HepG2 (cell line): ENCODE data around the gene PLVAP. TPM values are rescaled to one million over a fixed set of nuclear protein-coding genes. Genes with fewer than 3 reads are reported as not detected.

Experiments used
- ATM ChIP-seq: fragments of 450-650 bp; IDR thresholded peaks from 2 replicates; pipeline ENCODE4 v1.7.1; 2017; ENCODE audit warnings: mild to moderate bottlenecking, borderline replicate concordance
- EEA1 ChIP-seq: sonication (generic); formaldehyde crosslinking; IDR thresholded peaks from 2 replicates; pipeline ENCODE4 v1.5.1; 2020; ENCODE audit warnings: mild to moderate bottlenecking, missing genetic modification reagents, borderline replicate concordance
- GLI4 ChIP-seq: sonication (generic); formaldehyde crosslinking; IDR thresholded peaks from 2 replicates; pipeline ENCODE4 v1.5.1; 2020; ENCODE audit warnings: missing genetic modification reagents, mild to moderate bottlenecking, moderate library complexity, borderline replicate concordance
- HMGA1 ChIP-seq: sonication (generic); formaldehyde crosslinking; conservative IDR thresholded peaks from 2 replicates; pipeline ENCODE4 v1.4.0; 2020; ENCODE audit warnings: missing genetic modification reagents
- MBNL3 ChIP-seq: fragments of 250-450 bp; sonication (Bioruptor Pico); conservative IDR thresholded peaks from 2 replicates; pipeline ENCODE4 v1.8.0; 2022; ENCODE audit warnings: mild to moderate bottlenecking, inconsistent platforms
- SP2 ChIP-seq: sonication (generic); formaldehyde crosslinking; IDR thresholded peaks from 2 replicates; pipeline ENCODE4 v1.5.1; 2020; ENCODE audit warnings: mild to moderate bottlenecking, missing genetic modification reagents
- TAF15 ChIP-seq: fragments of 200-400 bp; formaldehyde crosslinking; IDR thresholded peaks from one replicate; pipeline ENCODE4 v1.6.1; 2018; ENCODE audit warnings: mild to moderate bottlenecking, low read depth, low read length; ENCODE audit not compliant: poor library complexity, severe bottlenecking
- ZC3H4 ChIP-seq: sonication (generic); formaldehyde crosslinking; IDR thresholded peaks from 2 replicates; pipeline ENCODE4 v1.4.0; 2020; ENCODE audit warnings: missing genetic modification reagents, borderline replicate concordance
- ZFP41 ChIP-seq: sonication (generic); formaldehyde crosslinking; IDR thresholded peaks from 2 replicates; pipeline ENCODE4 v1.4.0; 2020; ENCODE audit warnings: mild to moderate bottlenecking, missing genetic modification reagents, borderline replicate concordance
- ZNF101 ChIP-seq: sonication (generic); formaldehyde crosslinking; IDR thresholded peaks from 2 replicates; pipeline ENCODE4 v1.4.0; 2020; ENCODE audit warnings: mild to moderate bottlenecking, low read depth, missing genetic modification reagents, borderline replicate concordance
- ZNF33A ChIP-seq: sonication (generic); formaldehyde crosslinking; IDR thresholded peaks from 2 replicates; pipeline ENCODE4 v1.5.1; 2020; ENCODE audit warnings: missing genetic modification reagents, mild to moderate bottlenecking, moderate library complexity, borderline replicate concordance
- ZNF530 ChIP-seq: sonication (generic); formaldehyde crosslinking; IDR thresholded peaks from 2 replicates; pipeline ENCODE4 v1.5.0; 2020; ENCODE audit warnings: low read depth, mild to moderate bottlenecking, missing genetic modification reagents
- ZNF550 ChIP-seq: sonication (generic); formaldehyde crosslinking; IDR thresholded peaks from 2 replicates; pipeline ENCODE4 v1.4.0; 2020; ENCODE audit warnings: mild to moderate bottlenecking, missing genetic modification reagents, borderline replicate concordance
- ZNF557 ChIP-seq: sonication (generic); formaldehyde crosslinking; IDR thresholded peaks from 2 replicates; pipeline ENCODE4 v1.4.0; 2020; ENCODE audit warnings: missing genetic modification reagents
- ZNF75D ChIP-seq: sonication (generic); formaldehyde crosslinking; IDR thresholded peaks from 2 replicates; pipeline ENCODE4 v1.8.1; 2023; ENCODE audit warnings: missing genetic modification reagents, mild to moderate bottlenecking, borderline replicate concordance
- ZNF879 ChIP-seq: sonication (generic); formaldehyde crosslinking; IDR thresholded peaks from 2 replicates; pipeline ENCODE4 v1.8.1; 2023; ENCODE audit warnings: missing genetic modification reagents
- polyA plus RNA-seq, 8 experiments: library from polyadenylated mRNA; depleted of rRNA in 3 of 8; stranded (reverse) in 7 of 8; unstranded in 1 of 8; fragments of >200 nt; fragmentation: Illumina TruSeq in 4 of 8; extraction: Trizol in 4 of 8; gene quantifications; 2 replicates each; pipeline versions ENCODE4 v1.2.1 to v1.2.3, GENCODE V29; 2011 to 2016; ENCODE audit warnings: low read depth in 4 of 8, missing spikeins in 1 of 8, mixed read lengths in 1 of 8; ENCODE audit not compliant: insufficient read depth in 1 of 8
- total RNA-seq, 5 experiments: library from RNA; depleted of rRNA; stranded (reverse); fragments of >200 nt; fragmentation: Illumina TruSeq; extraction: Trizol; gene quantifications; 2 replicates each; pipeline ENCODE4 v1.2.3, GENCODE V29; 2016; ENCODE audit warnings: low read depth in 1 of 5
- TF ChIP-seq, protein P1 (sequence below): IDR thresholded peaks from 2 replicates; pipeline ENCODE4 v1.6.1; 2012; ENCODE audit warnings: low read length, improper control_type of control experiment
- TF ChIP-seq, protein P2 (sequence below): IDR thresholded peaks from 2 replicates; pipeline ENCODE4 v1.6.1; 2012; ENCODE audit warnings: inconsistent platforms
- TF ChIP-seq, protein P3 (sequence below): sonication (generic); formaldehyde crosslinking; IDR thresholded peaks from 2 replicates; pipeline ENCODE4 v1.4.0; 2020; ENCODE audit warnings: missing genetic modification reagents; ENCODE audit errors: not compliant biosample characterization
- TF ChIP-seq, protein P4 (sequence below): sonication (generic); formaldehyde crosslinking; IDR thresholded peaks from 2 replicates; pipeline ENCODE4 v1.4.0; 2020; ENCODE audit warnings: mild to moderate bottlenecking, missing genetic modification reagents
- TF ChIP-seq, protein P5 (sequence below): sonication (generic); formaldehyde crosslinking; IDR thresholded peaks from 2 replicates; pipeline ENCODE4 v1.5.0; 2020; ENCODE audit warnings: missing genetic modification reagents

PLVAP gene
- total and polyA plus RNA-seq, 2 of the 13 experiments (the other 11 are each of a cell fraction or from before 2014, with no cell fraction given), result 0.26 TPM; not detected in 1

DNA sequence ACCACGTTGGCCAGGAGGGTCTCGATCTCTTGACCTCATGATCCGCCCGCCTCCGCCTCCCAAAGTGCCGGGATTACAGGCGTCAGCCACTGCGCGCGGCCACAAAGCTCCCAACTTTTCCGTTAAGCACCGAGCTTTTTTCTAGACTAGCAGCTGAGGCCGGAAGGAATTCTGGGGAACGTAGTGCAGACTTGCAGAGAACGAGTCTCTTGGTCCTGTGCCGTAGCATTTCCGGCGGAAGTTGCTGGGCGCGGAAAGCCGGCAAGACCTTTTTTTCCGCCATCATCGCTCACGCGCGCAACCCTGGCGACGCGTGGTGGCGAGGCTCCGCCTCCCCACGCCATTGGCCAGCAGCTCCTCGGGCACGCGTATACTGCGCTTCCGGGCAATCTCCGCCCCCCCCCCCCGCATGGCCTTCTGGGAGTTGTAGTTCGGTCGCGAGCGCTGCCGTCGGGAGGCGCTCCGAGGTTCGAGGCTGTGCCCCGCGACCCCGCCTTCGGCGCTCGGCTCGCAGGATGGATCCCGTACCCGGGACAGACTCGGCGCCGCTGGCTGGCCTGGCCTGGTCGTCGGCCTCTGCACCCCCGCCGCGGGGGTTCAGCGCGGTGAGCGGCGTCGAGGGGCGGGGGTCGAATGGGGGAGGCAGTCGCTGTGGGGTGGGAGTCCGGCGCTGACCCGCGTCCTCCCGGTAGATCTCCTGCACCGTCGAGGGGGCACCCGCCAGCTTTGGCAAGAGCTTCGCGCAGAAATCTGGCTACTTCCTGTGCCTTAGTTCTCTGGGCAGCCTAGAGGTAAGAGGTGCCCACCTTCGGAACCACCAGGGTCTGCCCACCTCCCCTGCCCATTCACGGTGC is 42.7 kb upstream of the PLVAP start, which contains the start of gene MVB12A (continued):
- TF ChIP-seq, protein P1, sequence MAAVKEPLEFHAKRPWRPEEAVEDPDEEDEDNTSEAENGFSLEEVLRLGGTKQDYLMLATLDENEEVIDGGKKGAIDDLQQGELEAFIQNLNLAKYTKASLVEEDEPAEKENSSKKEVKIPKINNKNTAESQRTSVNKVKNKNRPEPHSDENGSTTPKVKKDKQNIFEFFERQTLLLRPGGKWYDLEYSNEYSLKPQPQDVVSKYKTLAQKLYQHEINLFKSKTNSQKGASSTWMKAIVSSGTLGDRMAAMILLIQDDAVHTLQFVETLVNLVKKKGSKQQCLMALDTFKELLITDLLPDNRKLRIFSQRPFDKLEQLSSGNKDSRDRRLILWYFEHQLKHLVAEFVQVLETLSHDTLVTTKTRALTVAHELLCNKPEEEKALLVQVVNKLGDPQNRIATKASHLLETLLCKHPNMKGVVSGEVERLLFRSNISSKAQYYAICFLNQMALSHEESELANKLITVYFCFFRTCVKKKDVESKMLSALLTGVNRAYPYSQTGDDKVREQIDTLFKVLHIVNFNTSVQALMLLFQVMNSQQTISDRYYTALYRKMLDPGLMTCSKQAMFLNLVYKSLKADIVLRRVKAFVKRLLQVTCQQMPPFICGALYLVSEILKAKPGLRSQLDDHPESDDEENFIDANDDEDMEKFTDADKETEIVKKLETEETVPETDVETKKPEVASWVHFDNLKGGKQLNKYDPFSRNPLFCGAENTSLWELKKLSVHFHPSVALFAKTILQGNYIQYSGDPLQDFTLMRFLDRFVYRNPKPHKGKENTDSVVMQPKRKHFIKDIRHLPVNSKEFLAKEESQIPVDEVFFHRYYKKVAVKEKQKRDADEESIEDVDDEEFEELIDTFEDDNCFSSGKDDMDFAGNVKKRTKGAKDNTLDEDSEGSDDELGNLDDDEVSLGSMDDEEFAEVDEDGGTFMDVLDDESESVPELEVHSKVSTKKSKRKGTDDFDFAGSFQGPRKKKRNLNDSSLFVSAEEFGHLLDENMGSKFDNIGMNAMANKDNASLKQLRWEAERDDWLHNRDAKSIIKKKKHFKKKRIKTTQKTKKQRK, result no peak
- TF ChIP-seq ZNF75D, result no peak
- no peak for TF ChIP-seq ZC3H4 (CRISPR knock-in tag)
- peak; percentile 79 for TF ChIP-seq SP2 (CRISPR knock-in tag)
- TF ChIP-seq, protein P2, sequence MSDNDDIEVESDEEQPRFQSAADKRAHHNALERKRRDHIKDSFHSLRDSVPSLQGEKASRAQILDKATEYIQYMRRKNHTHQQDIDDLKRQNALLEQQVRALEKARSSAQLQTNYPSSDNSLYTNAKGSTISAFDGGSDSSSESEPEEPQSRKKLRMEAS, result peak; percentile 87
- TF ChIP-seq HMGA1 (CRISPR knock-in tag), result no peak
- TF ChIP-seq ZNF879 (CRISPR knock-in tag), result no peak
- TF ChIP-seq ZNF101 (CRISPR knock-in tag), result no peak
- TF ChIP-seq ZNF557 (CRISPR knock-in tag), result no peak
- TF ChIP-seq EEA1, result no peak; the same call in 1 of the 2 replicates
- no peak for TF ChIP-seq GLI4 (CRISPR knock-in tag)
- TF ChIP-seq ZNF550 (CRISPR knock-in tag), result no peak
- 0 out of 2 replicates have a peak, but pooled peaks have one; percentile 54 for TF ChIP-seq ZFP41
- TF ChIP-seq ATM, result no peak
- TF ChIP-seq, protein P3, sequence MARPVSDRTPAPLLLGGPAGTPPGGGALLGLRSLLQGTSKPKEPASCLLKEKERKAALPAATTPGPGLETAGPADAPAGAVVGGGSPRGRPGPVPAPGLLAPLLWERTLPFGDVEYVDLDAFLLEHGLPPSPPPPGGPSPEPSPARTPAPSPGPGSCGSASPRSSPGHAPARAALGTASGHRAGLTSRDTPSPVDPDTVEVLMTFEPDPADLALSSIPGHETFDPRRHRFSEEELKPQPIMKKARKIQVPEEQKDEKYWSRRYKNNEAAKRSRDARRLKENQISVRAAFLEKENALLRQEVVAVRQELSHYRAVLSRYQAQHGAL (CRISPR knock-in tag), result peak; percentile 41
- TF ChIP-seq, protein P4, sequence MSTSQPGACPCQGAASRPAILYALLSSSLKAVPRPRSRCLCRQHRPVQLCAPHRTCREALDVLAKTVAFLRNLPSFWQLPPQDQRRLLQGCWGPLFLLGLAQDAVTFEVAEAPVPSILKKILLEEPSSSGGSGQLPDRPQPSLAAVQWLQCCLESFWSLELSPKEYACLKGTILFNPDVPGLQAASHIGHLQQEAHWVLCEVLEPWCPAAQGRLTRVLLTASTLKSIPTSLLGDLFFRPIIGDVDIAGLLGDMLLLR (CRISPR knock-in tag), result no peak
- no peak for TF ChIP-seq TAF15
- TF ChIP-seq, protein P5, sequence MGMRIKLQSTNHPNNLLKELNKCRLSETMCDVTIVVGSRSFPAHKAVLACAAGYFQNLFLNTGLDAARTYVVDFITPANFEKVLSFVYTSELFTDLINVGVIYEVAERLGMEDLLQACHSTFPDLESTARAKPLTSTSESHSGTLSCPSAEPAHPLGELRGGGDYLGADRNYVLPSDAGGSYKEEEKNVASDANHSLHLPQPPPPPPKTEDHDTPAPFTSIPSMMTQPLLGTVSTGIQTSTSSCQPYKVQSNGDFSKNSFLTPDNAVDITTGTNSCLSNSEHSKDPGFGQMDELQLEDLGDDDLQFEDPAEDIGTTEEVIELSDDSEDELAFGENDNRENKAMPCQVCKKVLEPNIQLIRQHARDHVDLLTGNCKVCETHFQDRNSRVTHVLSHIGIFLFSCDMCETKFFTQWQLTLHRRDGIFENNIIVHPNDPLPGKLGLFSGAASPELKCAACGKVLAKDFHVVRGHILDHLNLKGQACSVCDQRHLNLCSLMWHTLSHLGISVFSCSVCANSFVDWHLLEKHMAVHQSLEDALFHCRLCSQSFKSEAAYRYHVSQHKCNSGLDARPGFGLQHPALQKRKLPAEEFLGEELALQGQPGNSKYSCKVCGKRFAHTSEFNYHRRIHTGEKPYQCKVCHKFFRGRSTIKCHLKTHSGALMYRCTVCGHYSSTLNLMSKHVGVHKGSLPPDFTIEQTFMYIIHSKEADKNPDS, result no peak
- TF ChIP-seq ZNF33A (CRISPR knock-in tag), result 0 out of 2 replicates have a peak, but pooled peaks have one; percentile 67
- no peak for TF ChIP-seq ZNF530
- TF ChIP-seq MBNL3 (CRISPR knock-in tag), result no peak
